B cell (primary cell): ENCODE measurements around the gene DKC1.

Experiments
- CTCF ChIP-seq: fragments of 200-600 bp; IDR thresholded peaks from one replicate; pipeline ENCODE4 v1.8.0; 2022; ENCODE audit warnings: antibody characterized with exemption, mild to moderate bottlenecking
- EZH2 ChIP-seq: IDR thresholded peaks from 2 replicates; pipeline ENCODE4 v1.6.1; 2012; ENCODE audit warnings: borderline replicate concordance, low read depth, mild to moderate bottlenecking, moderate library complexity, low read length; ENCODE audit not compliant: insufficient read depth, poor library complexity, severe bottlenecking

DNA sequence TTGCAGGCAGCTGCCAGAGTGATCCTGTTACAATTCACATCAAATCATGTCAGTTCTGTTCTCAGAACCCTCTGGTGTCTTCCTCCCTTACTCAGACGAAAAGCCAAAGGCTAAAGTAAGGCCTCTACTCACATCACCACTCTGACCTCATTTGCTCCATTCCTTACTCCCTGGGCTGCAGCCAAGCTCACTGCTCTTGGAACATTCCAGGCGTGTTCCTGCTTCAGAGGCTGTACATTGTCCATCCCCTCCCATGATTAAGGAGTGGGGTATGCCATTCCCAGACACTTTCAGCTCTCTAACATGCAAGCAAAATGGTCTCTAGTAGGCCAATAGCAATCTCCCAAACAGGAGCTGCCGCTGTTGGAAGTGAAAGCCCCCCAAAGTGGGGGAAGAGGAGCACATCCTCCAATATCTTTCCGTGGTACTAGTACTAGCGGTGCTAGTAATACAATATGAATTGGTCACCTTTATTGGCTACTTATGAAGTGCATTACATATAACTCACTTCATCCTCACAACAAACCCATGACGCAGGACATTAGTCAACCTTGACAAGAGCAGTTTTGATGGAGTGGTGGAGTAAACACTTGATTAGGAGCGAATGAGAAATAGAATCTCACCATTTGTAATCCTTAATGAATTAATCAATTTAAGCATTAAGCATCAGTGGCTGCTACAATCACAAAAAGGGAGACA is 26.8 kb upstream of the DKC1 start:
- TF ChIP-seq CTCF (no peak), EZH2 (no peak)
